ENCODE measurements around the gene PUS10.

DNA sequence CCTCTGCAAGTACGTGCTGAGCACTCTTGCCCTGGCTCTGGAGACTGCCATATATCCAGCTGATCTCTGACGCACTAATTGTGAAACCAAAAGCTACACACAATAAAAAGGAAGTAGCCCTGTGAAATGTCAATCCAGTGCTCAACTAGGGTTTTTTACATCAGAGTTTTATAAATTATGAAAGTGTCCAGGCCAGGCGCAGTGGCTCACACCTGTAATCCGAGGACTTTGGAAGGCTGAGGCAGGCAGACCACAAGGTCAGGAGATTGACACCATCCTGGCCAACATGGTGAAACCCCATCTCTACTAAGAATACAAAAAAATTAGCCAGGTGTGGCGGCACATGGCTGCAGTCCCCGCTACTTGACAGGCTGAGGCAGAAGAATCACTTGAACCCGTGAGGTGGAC, 25.1 kb downstream of the PUS10 start:
- TF ChIP-seq, protein P1, sequence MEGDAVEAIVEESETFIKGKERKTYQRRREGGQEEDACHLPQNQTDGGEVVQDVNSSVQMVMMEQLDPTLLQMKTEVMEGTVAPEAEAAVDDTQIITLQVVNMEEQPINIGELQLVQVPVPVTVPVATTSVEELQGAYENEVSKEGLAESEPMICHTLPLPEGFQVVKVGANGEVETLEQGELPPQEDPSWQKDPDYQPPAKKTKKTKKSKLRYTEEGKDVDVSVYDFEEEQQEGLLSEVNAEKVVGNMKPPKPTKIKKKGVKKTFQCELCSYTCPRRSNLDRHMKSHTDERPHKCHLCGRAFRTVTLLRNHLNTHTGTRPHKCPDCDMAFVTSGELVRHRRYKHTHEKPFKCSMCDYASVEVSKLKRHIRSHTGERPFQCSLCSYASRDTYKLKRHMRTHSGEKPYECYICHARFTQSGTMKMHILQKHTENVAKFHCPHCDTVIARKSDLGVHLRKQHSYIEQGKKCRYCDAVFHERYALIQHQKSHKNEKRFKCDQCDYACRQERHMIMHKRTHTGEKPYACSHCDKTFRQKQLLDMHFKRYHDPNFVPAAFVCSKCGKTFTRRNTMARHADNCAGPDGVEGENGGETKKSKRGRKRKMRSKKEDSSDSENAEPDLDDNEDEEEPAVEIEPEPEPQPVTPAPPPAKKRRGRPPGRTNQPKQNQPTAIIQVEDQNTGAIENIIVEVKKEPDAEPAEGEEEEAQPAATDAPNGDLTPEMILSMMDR (IDR thresholded peaks at IDR 0.05; ENCODE audit: borderline replicate concordance, extremely low read depth, low read length, poor library complexity, severe bottlenecking): no peak
- TF ChIP-seq EZH2 (IDR thresholded peaks at IDR 0.05; ENCODE audit: borderline replicate concordance, low read depth, low read length, severe bottlenecking): no peak

Measured in DND-41 (cell line).